Skeletal muscle satellite cell (primary cell): ENCODE data around the gene ZNF862.
"Not testable (repeated sequence)": the region's sequence is repeated elsewhere in the genome, so short reads cannot be mapped to it uniquely, and the experiment has no call there.

Experiments
- H3K27me3 ChIP-seq: 2 replicates; pipeline ENCODE4 v1.7.0; 2013; ENCODE audit warnings: low read length; ENCODE audit not compliant: control insufficient read depth, insufficient read depth
- H3K36me3 ChIP-seq: 2 replicates; pipeline ENCODE4 v1.7.0; 2013; ENCODE audit warnings: mild to moderate bottlenecking, control low read depth, low read length; ENCODE audit not compliant: insufficient read depth
- H3K4me1 ChIP-seq: 2 replicates; pipeline ENCODE4 v1.7.0; 2013; ENCODE audit warnings: low read length; ENCODE audit not compliant: control insufficient read depth, insufficient read depth
- H3K4me2 ChIP-seq: 2 replicates; pipeline ENCODE4 v1.7.0; 2013; ENCODE audit warnings: mild to moderate bottlenecking, low read length
- H3K4me3 ChIP-seq: 2 replicates; pipeline ENCODE4 v1.7.0; 2013; ENCODE audit warnings: low read length
- H3K9ac ChIP-seq: 2 replicates; pipeline ENCODE4 v1.7.0; 2013; ENCODE audit warnings: mild to moderate bottlenecking, low read depth, low read length, moderate library complexity
- H3K9me3 ChIP-seq: replicated peaks from 2 replicates; pipeline ENCODE4 v1.7.0; 2013; ENCODE audit warnings: mild to moderate bottlenecking, control low read depth, low read length

Gene ZNF862

GRCh38 chr7:149826344-149827088 is 11.7 kb upstream of the ZNF862 start:
- Histone ChIP-seq H3K9me3 (no peaks in the 10 kb centered on the region), H3K27me3 (peaks cover 39% of the 10 kb centered on the region), H3K4me1 (no peaks in the 10 kb centered on the region), H3K9ac (no peak overlapping the region), H3K4me3 (no peak overlapping the region), H3K4me2 (no peak overlapping the region), H3K36me3 (no peaks in the 10 kb centered on the region)

- peaks cover 35% of the 10 kb centered on the region for H3K27me3 ChIP-seq
These were observed 10.8 kb upstream of the ZNF862 start for GRCh38 chr7:149827089-149827981.

DNA sequence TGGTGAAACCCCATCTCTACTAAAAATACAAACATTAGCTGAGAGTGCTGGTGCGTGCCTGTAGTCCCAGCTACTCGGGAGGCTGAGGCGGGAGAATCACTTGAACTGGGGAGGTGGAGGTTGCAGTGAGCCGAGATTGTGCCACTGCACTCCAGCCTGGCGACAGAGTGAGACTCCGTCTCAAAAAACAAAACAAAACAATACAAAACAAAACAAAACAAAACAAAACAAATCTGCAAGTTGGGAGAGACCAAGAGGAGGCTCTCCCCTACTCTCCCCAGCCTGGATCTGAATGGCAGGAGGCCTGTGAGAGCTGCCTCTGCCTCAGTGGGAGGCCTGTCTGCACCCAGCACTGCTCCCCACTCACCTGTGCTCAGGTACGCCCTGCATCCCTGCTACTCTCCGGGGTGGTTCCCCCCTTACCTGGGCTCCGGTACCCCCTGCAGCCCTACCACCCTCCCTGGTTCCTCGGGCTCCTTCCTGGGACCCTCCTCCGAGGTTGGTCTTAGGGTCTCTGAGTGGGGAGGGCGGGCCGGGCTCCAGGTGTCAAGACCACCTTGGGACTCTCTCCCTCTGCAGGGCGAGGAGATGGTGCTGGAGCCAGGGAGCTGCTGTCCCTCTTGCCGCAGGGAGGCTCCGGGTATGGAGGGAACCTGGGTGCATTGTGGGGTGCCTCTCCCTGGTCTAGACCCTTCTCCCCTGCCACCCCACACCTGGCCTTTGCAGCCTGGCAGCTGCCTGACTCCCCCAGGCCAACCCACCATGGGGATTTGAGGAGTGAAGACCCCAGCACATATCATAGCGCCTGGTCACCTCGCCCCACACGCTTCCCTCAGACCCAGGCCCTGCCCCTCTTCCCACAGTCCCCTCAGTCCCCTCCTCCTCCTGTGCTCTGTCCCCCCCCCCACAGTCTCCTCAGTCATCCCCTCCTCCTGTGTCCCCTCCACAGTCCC is 9.5 kb upstream of the ZNF862 start:
- Histone ChIP-seq H3K4me2 (no peak overlapping the region), H3K4me1 (no peaks in the 10 kb centered on the region), H3K27me3 (peaks cover 24% of the 10 kb centered on the region), H3K9me3 (no peaks in the 10 kb centered on the region), H3K9ac (no peak overlapping the region), H3K4me3 (no peak overlapping the region), H3K36me3 (no peaks in the 10 kb centered on the region)

More at GRCh38 chr7:149827089-149827981, 10.8 kb upstream of the ZNF862 start:
- H3K9ac ChIP-seq, result no peak overlapping the region
- no peak overlapping the region for H3K4me3 ChIP-seq
- H3K4me1 ChIP-seq, result no peaks in the 10 kb centered on the region
- no peaks in the 10 kb centered on the region for H3K9me3 ChIP-seq
- H3K4me2 ChIP-seq, result no peak overlapping the region
- no peaks in the 10 kb centered on the region for H3K36me3 ChIP-seq

- H3K9me3 ChIP-seq, H3K4me2 ChIP-seq, H3K36me3 ChIP-seq, H3K4me1 ChIP-seq, H3K4me3 ChIP-seq, H3K9ac ChIP-seq: not testable (repeated sequence)
- peaks cover 27% of the 10 kb centered on the region for H3K27me3 ChIP-seq
These were observed 7.6 kb upstream of the ZNF862 start for GRCh38 chr7:149830527-149830926.

GRCh38 chr7:149830997-149831740 is 7.0 kb upstream of the ZNF862 start:
- H3K4me2 ChIP-seq, result no peak overlapping the region
- no peak overlapping the region for H3K4me3 ChIP-seq
- H3K9ac ChIP-seq, result no peak overlapping the region
- no peaks in the 10 kb centered on the region for H3K36me3 ChIP-seq
- H3K4me1 ChIP-seq, result no peaks in the 10 kb centered on the region
- peaks cover 27% of the 10 kb centered on the region for H3K27me3 ChIP-seq
- H3K9me3 ChIP-seq, result no peaks in the 10 kb centered on the region

GRCh38 chr7:149831741-149832219 is 6.4 kb upstream of the ZNF862 start:
- no peaks in the 10 kb centered on the region for H3K4me1 ChIP-seq
- H3K4me2 ChIP-seq, result no peak overlapping the region
- peaks cover 23% of the 10 kb centered on the region for H3K27me3 ChIP-seq
- H3K9me3 ChIP-seq, result no peaks in the 10 kb centered on the region
- H3K9ac ChIP-seq, result no peak overlapping the region
- H3K4me3 ChIP-seq, result no peak overlapping the region
- H3K36me3 ChIP-seq, result no peaks in the 10 kb centered on the region

- Histone ChIP-seq H3K36me3 (no peaks in the 10 kb centered on the region), H3K9ac (no peak overlapping the region), H3K9me3 (no peaks in the 10 kb centered on the region), H3K4me3 (no peak overlapping the region), H3K27me3 (peaks cover 18% of the 10 kb centered on the region), H3K4me1 (no peaks in the 10 kb centered on the region), H3K4me2 (no peak overlapping the region)
These were observed 5.7 kb upstream of the ZNF862 start for GRCh38 chr7:149832332-149833041.

GRCh38 chr7:149833495-149834130 is 4.6 kb upstream of the ZNF862 start:
- Histone ChIP-seq H3K27me3 (peaks cover 18% of the 10 kb centered on the region), H3K36me3 (no peaks in the 10 kb centered on the region), H3K4me2 (no peak overlapping the region), H3K9ac (no peak overlapping the region), H3K9me3 (no peaks in the 10 kb centered on the region), H3K4me1 (no peaks in the 10 kb centered on the region), H3K4me3 (no peak overlapping the region)

- peaks cover 18% of the 10 kb centered on the region for H3K27me3 ChIP-seq
- H3K4me1 ChIP-seq, result no peaks in the 10 kb centered on the region
- H3K4me3 ChIP-seq, result no peak overlapping the region
These were observed 3.6 kb upstream of the ZNF862 start for GRCh38 chr7:149834601-149835000.

DNA sequence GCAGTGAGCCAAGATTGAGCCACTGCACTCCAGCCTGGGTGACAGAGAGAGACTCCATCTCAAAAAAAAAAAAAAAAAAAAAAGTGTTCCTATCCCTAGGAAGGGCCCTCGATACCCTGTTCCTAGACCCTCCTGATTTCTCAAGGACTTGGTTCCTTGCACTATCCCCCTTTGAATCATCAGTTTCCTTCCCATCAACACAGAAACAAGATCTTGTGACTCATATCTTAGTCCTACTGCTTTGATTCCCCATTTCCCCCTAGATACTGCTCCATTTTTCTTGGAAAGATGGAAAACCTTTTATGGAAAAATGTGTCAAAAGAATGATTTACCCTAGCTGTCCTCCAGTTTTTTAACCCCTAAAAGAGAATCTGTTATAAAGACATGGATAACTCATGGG is 1.7 kb upstream of the ZNF862 start:
- Histone ChIP-seq H3K9me3 (no peaks in the 10 kb centered on the region), H3K4me3 (no peak overlapping the region), H3K36me3 (no peaks in the 10 kb centered on the region), H3K9ac (no peak overlapping the region), H3K27me3 (peaks cover 14% of the 10 kb centered on the region), H3K4me1 (no peaks in the 10 kb centered on the region), H3K4me2 (no peak overlapping the region)

More at GRCh38 chr7:149834601-149835000, 3.6 kb upstream of the ZNF862 start:
- Histone ChIP-seq H3K9ac (no peak overlapping the region), H3K36me3 (no peaks in the 10 kb centered on the region), H3K4me2 (no peak overlapping the region), H3K9me3 (no peaks in the 10 kb centered on the region)
